Fibroblast of lung (primary cell): ENCODE measurements around the gene HMGCR. TPM values are rescaled to one million over a fixed set of nuclear protein-coding genes. Genes with fewer than 3 reads are reported as not detected.

Experiments used
- DNase-seq, 2 donors: peaks; one replicate each; pipeline versions ENCODE4 v3.0.0 to v3.0.0-alpha.2; 2010; ENCODE audit warnings: low read depth in 2 of 2
- H2AFZ ChIP-seq: 2 replicates; pipeline ENCODE4 v1.5.1; 2012; ENCODE audit warnings: low read length, control low read depth, inconsistent platforms
- H3K27ac ChIP-seq: 2 replicates; pipeline ENCODE4 v1.5.1; 2011; ENCODE audit warnings: low read length, control low read depth; ENCODE audit not compliant: insufficient read depth
- H3K27me3 ChIP-seq: 2 replicates; pipeline ENCODE4 v1.5.1; 2011; ENCODE audit warnings: mild to moderate bottlenecking, low read length; ENCODE audit not compliant: control insufficient read depth, insufficient read depth
- H3K36me3 ChIP-seq: 2 replicates; pipeline ENCODE4 v1.5.1; 2011; ENCODE audit warnings: low read length; ENCODE audit not compliant: control insufficient read depth, insufficient read depth
- H3K4me1 ChIP-seq: 2 replicates; pipeline ENCODE4 v1.5.1; 2011; ENCODE audit warnings: low read length; ENCODE audit not compliant: control insufficient read depth, insufficient read depth; ENCODE audit errors: extremely low read depth
- H3K4me2 ChIP-seq: 2 replicates; pipeline ENCODE4 v1.5.1; 2011; ENCODE audit warnings: low read length, control low read depth; ENCODE audit not compliant: insufficient read depth; ENCODE audit errors: extremely low read depth
- H3K4me3 ChIP-seq, 4 experiments: fragments of 200-600 bp in 1 of 4; sonication (generic) in 1 of 4; replicated peaks in 1 of 4; 2 replicates each; pipeline ENCODE4 v1.5.1; 2011 to 2016; ENCODE audit warnings: low read length in 4 of 4, low read depth in 3 of 4, mild to moderate bottlenecking in 3 of 4, control low read depth in 2 of 4, inconsistent platforms in 1 of 4, mixed read lengths in 1 of 4; ENCODE audit not compliant: insufficient read depth in 1 of 4; ENCODE audit errors: control extremely low read depth in 1 of 4
- H3K79me2 ChIP-seq: 2 replicates; pipeline ENCODE4 v1.5.1; 2012; ENCODE audit warnings: mild to moderate bottlenecking, low read length, inconsistent platforms; ENCODE audit not compliant: control insufficient read depth, insufficient read depth
- H3K9ac ChIP-seq: 2 replicates; pipeline ENCODE4 v1.5.1; 2011; ENCODE audit warnings: mild to moderate bottlenecking, low read length, control low read depth; ENCODE audit not compliant: insufficient read depth
- H3K9me3 ChIP-seq: 2 replicates; pipeline ENCODE4 v1.5.1; 2012; ENCODE audit warnings: low read depth, low read length; ENCODE audit not compliant: control insufficient read depth, insufficient read depth
- H4K20me1 ChIP-seq: 2 replicates; pipeline ENCODE4 v1.5.1; 2011; ENCODE audit warnings: low read length; ENCODE audit not compliant: control insufficient read depth, insufficient read depth; ENCODE audit errors: extremely low read depth
- EZH2 ChIP-seq: IDR thresholded peaks from 2 replicates; pipeline ENCODE4 v1.5.1; 2012; ENCODE audit warnings: low read length, control low read depth, mild to moderate bottlenecking; ENCODE audit errors: missing control alignments
- polyA plus RNA-seq, 2 donors: library from polyadenylated mRNA; depleted of rRNA in 1 of 2; stranded (reverse) in 1 of 2; unstranded in 1 of 2; fragments of >200 nt; gene quantifications; 2 replicates each; pipeline ENCODE4 v1.2.1, GENCODE V29; 2011 to 2012; ENCODE audit warnings: missing spikeins in 1 of 2
- total RNA-seq: library from RNA; depleted of rRNA; stranded (reverse); fragments of >200 nt; gene quantifications from 2 replicates; pipeline ENCODE4 v1.2.1, GENCODE V29; 2014
- TF ChIP-seq, protein P1 (sequence below), 2 donors: IDR thresholded peaks in 1 of 2; conservative IDR thresholded peaks in 1 of 2; 1 replicate in 1 of 2; 2 replicates in 1 of 2; pipeline ENCODE4 v1.5.1; 2011 to 2012; ENCODE audit warnings: low read length in 2 of 2, control low read depth in 1 of 2, inconsistent platforms in 1 of 2, low read depth in 1 of 2, mild to moderate bottlenecking in 1 of 2

The HMGCR gene
- total and polyA plus RNA-seq, 2 donors (not counting 1 experiment from before 2014, with no cell fraction given): 132 to 225 TPM

DNA sequence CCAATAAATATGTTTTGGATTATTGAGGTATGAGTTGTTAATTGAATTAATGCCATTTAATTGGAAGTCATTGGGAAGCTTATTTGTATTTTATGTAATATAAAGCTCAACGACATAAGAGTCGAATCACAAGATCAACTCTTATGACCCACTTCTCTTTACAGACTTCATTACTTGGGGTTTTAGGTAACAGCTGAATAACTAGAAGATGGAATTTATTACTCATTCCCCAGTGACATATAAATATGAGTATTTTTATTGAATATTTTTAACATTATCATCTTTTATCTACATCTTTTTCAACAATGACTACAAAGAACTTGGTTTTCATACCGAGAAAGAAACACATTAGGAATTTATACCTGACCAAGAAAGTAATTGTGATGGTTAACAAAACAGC is 21.1 kb downstream of the HMGCR start:
- H3K4me1 ChIP-seq: no peaks in the 10 kb centered on the region
- H4K20me1 ChIP-seq: no peaks in the 10 kb centered on the region
- H3K27ac ChIP-seq: no peak overlapping the region
- H2AFZ ChIP-seq: no peak overlapping the region
- no peaks in the 10 kb centered on the region for H3K9me3 ChIP-seq
- no peaks in the 10 kb centered on the region for H3K27me3 ChIP-seq
- no peak overlapping the region for H3K4me2 ChIP-seq
- TF ChIP-seq, protein P1, sequence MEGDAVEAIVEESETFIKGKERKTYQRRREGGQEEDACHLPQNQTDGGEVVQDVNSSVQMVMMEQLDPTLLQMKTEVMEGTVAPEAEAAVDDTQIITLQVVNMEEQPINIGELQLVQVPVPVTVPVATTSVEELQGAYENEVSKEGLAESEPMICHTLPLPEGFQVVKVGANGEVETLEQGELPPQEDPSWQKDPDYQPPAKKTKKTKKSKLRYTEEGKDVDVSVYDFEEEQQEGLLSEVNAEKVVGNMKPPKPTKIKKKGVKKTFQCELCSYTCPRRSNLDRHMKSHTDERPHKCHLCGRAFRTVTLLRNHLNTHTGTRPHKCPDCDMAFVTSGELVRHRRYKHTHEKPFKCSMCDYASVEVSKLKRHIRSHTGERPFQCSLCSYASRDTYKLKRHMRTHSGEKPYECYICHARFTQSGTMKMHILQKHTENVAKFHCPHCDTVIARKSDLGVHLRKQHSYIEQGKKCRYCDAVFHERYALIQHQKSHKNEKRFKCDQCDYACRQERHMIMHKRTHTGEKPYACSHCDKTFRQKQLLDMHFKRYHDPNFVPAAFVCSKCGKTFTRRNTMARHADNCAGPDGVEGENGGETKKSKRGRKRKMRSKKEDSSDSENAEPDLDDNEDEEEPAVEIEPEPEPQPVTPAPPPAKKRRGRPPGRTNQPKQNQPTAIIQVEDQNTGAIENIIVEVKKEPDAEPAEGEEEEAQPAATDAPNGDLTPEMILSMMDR (conservative IDR thresholded peaks at IDR 0.05 in 1 of 2, IDR thresholded peaks at IDR 0.05 in 1 of 2; ENCODE audit: low read depth in 1 of 2, low read length in 2 of 2): no peak
- TF ChIP-seq EZH2: no peak
- peak in 1 of 2 donors; percentile 17 for DNase-seq
- no peak overlapping the region for H3K9ac ChIP-seq
- no peaks in the 10 kb centered on the region for H3K79me2 ChIP-seq
- H3K4me3 ChIP-seq: no peak overlapping the region
- peaks cover 20% of the 10 kb centered on the region for H3K36me3 ChIP-seq

DNA sequence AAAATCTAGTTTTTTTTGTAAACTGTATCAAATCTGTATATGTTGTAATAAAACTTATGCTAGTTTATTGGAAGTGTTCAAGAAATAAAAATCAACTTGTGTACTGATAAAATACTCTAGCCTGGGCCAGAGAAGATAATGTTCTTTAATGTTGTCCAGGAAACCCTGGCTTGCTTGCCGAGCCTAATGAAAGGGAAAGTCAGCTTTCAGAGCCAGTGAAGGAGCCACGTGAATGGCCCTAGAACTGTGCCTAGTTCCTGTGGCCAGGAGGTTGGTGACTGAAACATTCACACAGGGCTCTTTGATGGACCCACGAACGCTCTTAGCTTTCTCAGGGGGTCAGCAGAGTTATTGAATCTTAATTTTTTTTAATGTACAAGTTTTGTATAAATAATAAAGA is 24.3 kb downstream of the HMGCR start:
- H3K36me3 ChIP-seq: peaks cover 13% of the 10 kb centered on the region
- no peak overlapping the region for H3K27ac ChIP-seq
- H3K9me3 ChIP-seq: no peaks in the 10 kb centered on the region
- H3K4me1 ChIP-seq: no peaks in the 10 kb centered on the region
- no peaks in the 10 kb centered on the region for H3K27me3 ChIP-seq
- no peak overlapping the region for H2AFZ ChIP-seq
- H3K79me2 ChIP-seq: no peaks in the 10 kb centered on the region
- H4K20me1 ChIP-seq: no peaks in the 10 kb centered on the region
- no peak overlapping the region for H3K4me2 ChIP-seq
- DNase-seq: no peak
- TF ChIP-seq, protein P1 (conservative IDR thresholded peaks at IDR 0.05 in 1 of 2, IDR thresholded peaks at IDR 0.05 in 1 of 2; ENCODE audit: low read depth in 1 of 2, low read length in 2 of 2): no peak
- TF ChIP-seq EZH2: no peak
- no peak overlapping the region for H3K4me3 ChIP-seq
- H3K9ac ChIP-seq: no peak overlapping the region

DNA sequence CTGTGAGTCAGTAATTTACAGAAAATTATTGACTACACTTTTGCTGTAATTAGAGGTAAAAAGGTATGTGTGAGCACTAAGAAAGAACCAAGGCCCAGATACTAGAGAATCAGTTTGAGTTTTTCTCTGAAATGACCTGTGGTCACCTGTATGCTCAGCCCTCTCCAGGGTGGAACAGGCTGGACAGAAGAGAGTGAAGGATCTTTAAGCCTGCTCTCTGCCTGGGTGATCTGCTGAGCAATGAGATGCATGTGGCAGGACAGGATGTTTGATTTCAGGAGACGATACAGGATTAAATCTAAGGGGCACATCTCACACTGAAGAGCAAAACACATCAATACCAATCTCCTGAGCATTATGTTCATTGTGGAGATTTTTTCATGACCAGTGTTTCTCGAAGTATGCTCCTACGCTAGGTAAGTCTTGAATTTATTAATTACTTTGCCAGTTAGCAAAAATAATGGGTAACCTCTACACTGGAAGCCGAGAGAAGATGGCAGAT is 25.5 kb downstream of the HMGCR start:
- Histone ChIP-seq H3K4me2 (no peak overlapping the region), H3K27me3 (no peaks in the 10 kb centered on the region), H3K4me1 (no peaks in the 10 kb centered on the region), H3K27ac (no peak overlapping the region), H3K36me3 (peaks cover 10% of the 10 kb centered on the region), H4K20me1 (no peaks in the 10 kb centered on the region), H3K79me2 (no peaks in the 10 kb centered on the region), H3K9me3 (no peaks in the 10 kb centered on the region), H3K4me3 (no peak overlapping the region), H2AFZ (no peak overlapping the region), H3K9ac (no peak overlapping the region)
- no peak for TF ChIP-seq EZH2
- TF ChIP-seq, protein P1 (conservative IDR thresholded peaks at IDR 0.05 in 1 of 2, IDR thresholded peaks at IDR 0.05 in 1 of 2; ENCODE audit: low read depth in 1 of 2, low read length in 2 of 2): no peak
- no peak for DNase-seq
